GM12892 (cell line): ENCODE results near the gene ADAMTS8.

ENCODE experiments used
- DNase-seq: peaks from one replicate; pipeline ENCODE4 v3.0.0; 2011; ENCODE audit not compliant: insufficient read length
- FAIRE-seq: peaks from 2 replicates; lab custom pipeline; 2011; peaks lifted over from hg19 to GRCh38; lab: Jason Lieb, UNC
- POLR2A ChIP-seq: IDR thresholded peaks from 2 replicates; pipeline ENCODE4 v1.6.1; 2011; ENCODE audit warnings: low read depth, low read length, control low read depth
- POLR2AphosphoS5 ChIP-seq: IDR thresholded peaks from 2 replicates; pipeline ENCODE4 v1.6.1; 2011; ENCODE audit warnings: low read depth, low read length, control low read depth
- TAF1 ChIP-seq: IDR thresholded peaks from 2 replicates; pipeline ENCODE4 v1.6.1; 2011; ENCODE audit warnings: low read depth, mild to moderate bottlenecking, control low read depth, low read length, borderline replicate concordance

The ADAMTS8 gene

GRCh38 chr11:130471731-130472433 is 43.5 kb upstream of the ADAMTS8 start:
- no peak for FAIRE-seq
- no peak for TF ChIP-seq TAF1
- TF ChIP-seq POLR2AphosphoS5: no peak
- no peak for TF ChIP-seq POLR2A
- DNase-seq: no peak

GRCh38 chr11:130470832-130471706 is 42.7 kb upstream of the ADAMTS8 start:
- FAIRE-seq: no peak
- TF ChIP-seq POLR2AphosphoS5 (no peak), TAF1 (no peak), POLR2A (no peak)
- DNase-seq: no peak

GRCh38 chr11:130469181-130469580 is 40.8 kb upstream of the ADAMTS8 start:
- no peak for DNase-seq
- no peak for FAIRE-seq
- no peak for TF ChIP-seq TAF1
- no peak for TF ChIP-seq POLR2A
- TF ChIP-seq POLR2AphosphoS5: no peak

- FAIRE-seq (no peak), DNase-seq (no peak)
- no peak for TF ChIP-seq TAF1
- TF ChIP-seq POLR2A: no peak
- TF ChIP-seq POLR2AphosphoS5: no peak
Observed at GRCh38 chr11:130467116-130467900, 38.9 kb upstream of the ADAMTS8 start.

GRCh38 chr11:130465263-130465662 is 36.9 kb upstream of the ADAMTS8 start:
- DNase-seq (no peak), FAIRE-seq (no peak)
- TF ChIP-seq TAF1 (no peak), POLR2A (no peak), POLR2AphosphoS5 (no peak)

GRCh38 chr11:130464291-130464812 is 35.9 kb upstream of the ADAMTS8 start:
- no peak for DNase-seq
- no peak for FAIRE-seq
- TF ChIP-seq POLR2A: no peak
- no peak for TF ChIP-seq TAF1
- TF ChIP-seq POLR2AphosphoS5: no peak

GRCh38 chr11:130462931-130463330 is 34.5 kb upstream of the ADAMTS8 start:
- DNase-seq (no peak), FAIRE-seq (no peak)
- no peak for TF ChIP-seq POLR2AphosphoS5
- no peak for TF ChIP-seq POLR2A
- TF ChIP-seq TAF1: no peak

GRCh38 chr11:130462101-130462885 is 33.9 kb upstream of the ADAMTS8 start:
- no peak for FAIRE-seq

GRCh38 chr11:130459521-130459920 is 31.1 kb upstream of the ADAMTS8 start:
- DNase-seq: no peak
- TF ChIP-seq TAF1 (no peak), POLR2A (no peak), POLR2AphosphoS5 (no peak)
- FAIRE-seq: no peak

More at GRCh38 chr11:130462101-130462885, 33.9 kb upstream of the ADAMTS8 start:
- DNase-seq: no peak
- TF ChIP-seq POLR2AphosphoS5 (no peak), TAF1 (no peak), POLR2A (no peak)

- FAIRE-seq: no peak
- TF ChIP-seq TAF1: no peak
- no peak for TF ChIP-seq POLR2AphosphoS5
- no peak for TF ChIP-seq POLR2A
Observed at GRCh38 chr11:130458410-130458729, 30.0 kb upstream of the ADAMTS8 start.

More at GRCh38 chr11:130458410-130458729, 30.0 kb upstream of the ADAMTS8 start:
- no peak for DNase-seq
